RCC 7860 (cell line): ENCODE measurements around the gene HMOX1.

Source experiments
- DNase-seq: peaks from one replicate; pipeline ENCODE4 v3.0.0-alpha.2; 2015; ENCODE audit warnings: low spot score
- FAIRE-seq: peaks from 2 replicates; lab custom pipeline; 2012; peaks lifted over from hg19 to GRCh38; lab: Jason Lieb, UNC

HMOX1 gene

DNA sequence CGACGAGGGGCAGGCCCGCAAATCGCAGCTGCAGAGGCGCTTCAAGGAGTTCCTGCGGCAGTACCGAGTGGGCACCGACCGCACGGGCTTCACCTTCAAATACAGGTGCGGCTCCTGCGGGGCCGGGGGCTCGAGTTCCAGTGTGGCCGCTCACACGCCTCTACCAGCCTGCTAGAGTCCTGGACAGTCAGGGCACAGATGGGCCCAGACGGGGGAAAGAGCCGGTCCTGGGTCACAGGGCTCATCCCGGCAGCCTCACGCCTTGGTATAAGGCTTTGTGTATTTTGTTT, 19.6 kb downstream of the HMOX1 start:
- DNase-seq (no peak), FAIRE-seq (no peak)

DNA sequence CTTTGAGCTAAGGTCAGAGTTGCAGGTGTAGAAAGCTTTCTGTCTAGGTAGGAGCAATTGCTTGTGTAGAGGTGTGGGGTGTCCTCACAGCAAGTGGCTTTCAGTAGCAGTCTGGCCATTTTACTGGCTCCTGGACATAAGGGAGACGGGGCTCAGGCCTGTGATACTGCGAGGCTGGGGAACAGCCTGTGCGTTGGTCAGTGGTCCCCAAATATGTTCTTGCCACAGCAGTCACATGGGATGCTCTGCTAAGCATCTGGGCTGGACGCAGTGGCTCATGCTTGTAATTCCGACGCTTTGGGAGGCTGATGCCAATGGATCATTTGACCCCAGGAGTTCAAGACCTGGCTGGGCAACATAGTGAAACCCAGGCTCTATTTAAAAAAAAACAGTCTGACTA, 21.0 kb downstream of the HMOX1 start:
- no peak for FAIRE-seq
- DNase-seq, result no peak

DNA sequence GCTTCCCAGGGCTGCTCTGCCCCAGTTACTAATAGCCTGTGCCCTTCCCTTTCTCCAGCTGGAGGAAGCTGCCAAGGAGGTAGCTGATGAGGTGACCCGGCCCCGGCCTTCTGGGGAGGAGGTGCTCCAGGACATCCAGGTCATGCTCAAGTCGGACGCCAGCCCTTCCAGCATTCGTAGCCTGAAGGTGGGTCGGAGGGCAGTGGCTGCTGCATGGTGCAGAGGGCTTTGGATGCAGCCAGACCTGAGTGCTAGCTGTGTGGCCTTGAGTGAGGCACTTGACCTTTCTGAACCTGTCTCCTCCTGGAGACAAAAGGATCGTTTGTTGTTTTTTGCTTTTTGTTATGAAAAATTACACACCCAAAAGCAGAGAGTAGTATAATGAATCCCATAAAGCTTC, 22.5 kb downstream of the HMOX1 start:
- DNase-seq (no peak), FAIRE-seq (no peak)

- FAIRE-seq (no peak), DNase-seq (no peak)
These were observed 23.3 kb downstream of the HMOX1 start for GRCh38 chr22:35404176-35404575.

- FAIRE-seq, result no peak
- no peak for DNase-seq
These were observed 25.5 kb downstream of the HMOX1 start for GRCh38 chr22:35406443-35406842.

DNA sequence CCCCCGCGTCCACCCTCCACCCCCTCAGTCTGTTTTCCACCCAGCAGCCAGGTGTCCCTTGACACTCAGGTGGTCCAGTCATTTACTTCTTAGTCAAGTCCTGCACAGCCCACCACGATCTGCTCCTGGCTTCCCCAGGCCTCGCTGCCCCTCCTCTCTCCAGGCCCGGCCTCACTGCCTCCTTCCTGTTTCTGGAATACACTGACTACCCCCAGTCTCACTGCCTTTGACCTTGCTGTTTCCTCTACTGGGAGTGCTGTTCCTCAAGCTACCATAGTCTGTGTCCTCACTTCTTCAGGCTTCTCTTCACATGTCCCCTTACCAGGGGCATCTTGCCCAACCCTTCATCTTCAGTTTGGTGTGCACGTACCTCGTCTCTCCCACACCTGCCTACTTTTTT, 26.5 kb downstream of the HMOX1 start:
- DNase-seq (no peak), FAIRE-seq (no peak)

DNA sequence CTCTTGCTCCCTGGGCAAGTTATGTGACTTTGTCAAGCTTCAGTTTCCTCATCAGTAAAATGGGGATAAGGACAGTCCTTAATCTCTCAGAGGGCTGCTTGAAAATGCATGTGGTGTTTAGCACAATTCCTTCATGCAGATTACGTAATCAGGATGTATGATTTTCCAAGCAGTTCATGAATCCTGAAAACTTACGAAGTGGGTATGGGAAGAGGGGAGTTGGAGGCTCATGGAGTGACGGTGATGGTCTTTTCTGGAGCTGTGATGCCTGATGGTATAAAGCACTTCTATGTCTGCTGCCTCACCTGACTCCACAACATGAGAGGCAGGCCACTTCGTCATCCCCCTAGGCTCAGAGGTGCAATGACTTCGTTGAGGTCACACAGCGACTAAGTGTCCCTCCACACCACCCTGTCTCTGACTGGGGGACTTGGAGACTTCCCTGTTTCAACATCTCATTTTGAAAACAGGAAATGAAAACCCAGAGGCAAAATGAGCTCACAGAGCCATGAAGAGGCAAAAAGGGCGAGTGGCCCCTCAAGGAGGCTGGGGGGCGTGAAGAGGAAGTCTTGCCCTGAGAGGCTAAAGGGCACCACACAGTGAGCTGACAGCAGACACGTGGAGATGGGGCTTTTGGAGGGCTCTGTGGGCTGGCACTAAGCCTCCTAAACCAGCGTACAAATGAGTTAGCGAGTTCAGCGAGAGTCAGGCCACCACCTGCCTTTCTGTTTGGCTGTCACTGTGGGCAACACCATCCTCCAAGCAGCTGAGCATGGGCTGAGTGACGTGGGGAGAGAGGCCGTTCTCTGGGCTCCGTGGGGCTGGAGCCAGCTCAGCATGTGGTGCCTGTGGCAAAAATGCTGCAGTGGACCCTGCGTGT, 29.1 kb downstream of the HMOX1 start:
- no peak for FAIRE-seq
- DNase-seq, result no peak

GRCh38 chr22:35410663-35411034, 29.8 kb downstream of the HMOX1 start:
- no peak for DNase-seq
- FAIRE-seq, result no peak

DNA sequence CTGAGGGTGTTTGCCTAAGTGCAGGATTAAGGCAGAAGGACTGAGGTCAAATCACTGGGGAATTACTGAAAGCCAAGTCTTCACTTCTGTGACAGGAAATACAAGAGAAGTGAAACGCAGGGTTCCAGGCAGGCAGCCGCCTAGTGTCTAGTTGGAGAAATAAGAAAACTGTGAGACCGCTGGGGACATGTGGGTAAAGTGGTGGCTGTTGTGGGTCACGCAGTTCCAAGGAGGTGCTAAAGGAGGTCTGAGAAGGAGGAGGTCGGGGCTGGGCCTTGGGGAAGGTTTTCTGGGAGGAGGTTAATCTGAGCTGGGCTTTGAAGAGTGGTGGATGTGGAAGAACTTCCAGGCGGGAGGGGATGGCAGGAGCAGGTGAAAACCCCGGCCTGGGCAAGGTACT, 30.2 kb downstream of the HMOX1 start:
- no peak for FAIRE-seq
- DNase-seq, result no peak

GRCh38 chr22:35413624-35414023, 32.7 kb downstream of the HMOX1 start:
- DNase-seq, result no peak
- FAIRE-seq, result no peak

GRCh38 chr22:35417606-35418005, 36.7 kb downstream of the HMOX1 start:
- FAIRE-seq (no peak), DNase-seq (no peak)

GRCh38 chr22:35418088-35418487, 37.2 kb downstream of the HMOX1 start:
- DNase-seq, result no peak
- no peak for FAIRE-seq

GRCh38 chr22:35418731-35419130, 37.8 kb downstream of the HMOX1 start:
- no peak for FAIRE-seq
- no peak for DNase-seq

- FAIRE-seq, result no peak
- no peak for DNase-seq
These were observed 38.9 kb downstream of the HMOX1 start for GRCh38 chr22:35419756-35420155.

DNA sequence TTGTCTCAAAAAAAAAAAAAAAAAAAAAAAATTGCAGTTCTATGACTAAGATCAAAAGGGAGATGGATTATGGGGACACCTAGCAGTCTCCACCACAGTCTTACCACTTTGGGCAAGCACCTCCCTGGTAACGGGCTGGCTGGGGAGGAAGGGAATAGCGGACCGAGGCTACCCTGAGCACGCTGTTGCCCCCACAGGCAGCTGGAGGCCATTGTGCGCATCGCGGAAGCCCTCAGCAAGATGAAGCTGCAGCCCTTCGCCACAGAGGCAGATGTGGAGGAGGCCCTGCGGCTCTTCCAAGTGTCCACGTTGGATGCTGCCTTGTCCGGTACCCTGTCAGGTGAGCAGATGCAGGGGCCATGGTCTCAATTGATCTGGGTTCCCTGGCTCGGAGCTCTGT, 40.2 kb downstream of the HMOX1 start:
- DNase-seq, result no peak
- no peak for FAIRE-seq

GRCh38 chr22:35422145-35422544, 41.2 kb downstream of the HMOX1 start:
- DNase-seq (no peak), FAIRE-seq (no peak)

DNA sequence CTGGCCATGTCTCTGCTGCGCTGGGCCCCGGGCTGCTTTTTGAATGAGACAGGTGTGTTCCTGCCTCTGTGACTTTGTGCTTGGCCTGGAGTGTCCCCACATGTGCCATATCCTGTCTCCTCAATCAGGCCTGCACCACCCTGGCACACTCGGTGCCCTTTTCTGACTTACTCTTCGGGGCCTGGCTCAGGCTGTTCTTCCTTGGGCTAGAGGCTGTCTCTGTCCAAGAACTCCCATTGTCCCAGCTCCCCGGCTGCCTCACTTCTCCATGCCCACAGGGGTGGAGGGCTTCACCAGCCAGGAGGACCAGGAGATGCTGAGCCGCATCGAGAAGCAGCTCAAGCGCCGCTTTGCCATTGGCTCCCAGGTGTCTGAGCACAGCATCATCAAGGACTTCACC, 42.0 kb downstream of the HMOX1 start:
- no peak for DNase-seq
- no peak for FAIRE-seq

GRCh38 chr22:35424081-35424480, 43.2 kb downstream of the HMOX1 start:
- FAIRE-seq (no peak), DNase-seq (no peak)

GRCh38 chr22:35424761-35425160, 43.9 kb downstream of the HMOX1 start:
- no peak for FAIRE-seq
- no peak for DNase-seq

DNA sequence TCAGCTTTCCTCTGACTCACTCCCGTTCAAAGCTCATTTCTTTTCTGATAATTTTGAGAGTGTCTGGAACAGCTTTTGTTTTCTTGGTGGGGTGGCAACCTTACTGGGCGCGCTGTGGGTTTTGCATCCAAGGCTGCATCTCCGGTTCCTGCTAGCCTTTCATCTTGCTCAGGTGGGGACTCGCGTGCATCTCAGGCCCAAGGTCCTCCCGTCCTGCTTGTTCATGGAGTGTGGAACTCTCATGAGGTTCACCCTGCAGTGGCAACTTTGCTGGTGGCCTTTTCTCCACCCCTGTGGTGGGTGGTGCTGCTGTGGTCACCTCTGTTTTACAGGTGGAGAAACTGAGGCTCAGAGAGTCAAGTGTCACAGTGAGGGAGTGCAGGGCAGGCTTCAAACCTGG, 44.6 kb downstream of the HMOX1 start:
- DNase-seq (no peak), FAIRE-seq (no peak)

GRCh38 chr22:35425971-35426800, 45.3 kb downstream of the HMOX1 start:
- FAIRE-seq, result no peak
- DNase-seq, result no peak

- FAIRE-seq (no peak), DNase-seq (no peak)
These were observed 45.9 kb downstream of the HMOX1 start for GRCh38 chr22:35426801-35427140.
